ENCODE data around the gene PDE8B. TPM values are rescaled to one million over a fixed set of nuclear protein-coding genes. Genes with fewer than 3 reads are reported as not detected.

Gene PDE8B
- total RNA-seq, 1 experiment from 2014 or later: 1.8 TPM

GRCh38 chr5:77250021-77250420, 39.5 kb downstream of the PDE8B start:
- no peaks in the 10 kb centered on the region for H3K9me2 ChIP-seq (ENCODE audit: insufficient read depth)
- H4K20me1 ChIP-seq (ENCODE audit: insufficient read depth): no peaks in the 10 kb centered on the region
- no peaks in the 10 kb centered on the region for H3K79me2 ChIP-seq (ENCODE audit: low read depth)
- no peaks in the 10 kb centered on the region for H3K9me3 ChIP-seq (ENCODE audit: insufficient read depth, low read depth)
- ChIA-PET CTCF (no interaction called here), POLR2A (ENCODE audit: unreplicated experiment) (no interaction called here)
- H3F3A ChIP-seq (ENCODE audit: insufficient read depth, low read depth): no peaks in the 10 kb centered on the region
- H3K27me3 ChIP-seq (ENCODE audit: insufficient read depth, low read depth): peaks cover 10% of the 10 kb centered on the region; the same call in 1 of the 2 replicates
- no peak overlapping the region for H3K4me2 ChIP-seq
- intact Hi-C loops (cut with micrococcal nuclease; ENCODE audit: unreplicated experiment): no loop called here
- DNase-seq: no peak
- H3K27ac ChIP-seq: no peak overlapping the region
- no peak overlapping the region for H3K4me3 ChIP-seq
- no peak for TF ChIP-seq CTCF (conservative IDR thresholded peaks at IDR 0.05)
- no peaks in the 10 kb centered on the region for H3K4me1 ChIP-seq (replicated peaks; ENCODE audit: insufficient read depth)
- H2AFZ ChIP-seq: no peak overlapping the region
- H3K36me3 ChIP-seq (ENCODE audit: low read depth): no peaks in the 10 kb centered on the region
- BruUV-seq (replicated peaks): no TSS peak

DNA sequence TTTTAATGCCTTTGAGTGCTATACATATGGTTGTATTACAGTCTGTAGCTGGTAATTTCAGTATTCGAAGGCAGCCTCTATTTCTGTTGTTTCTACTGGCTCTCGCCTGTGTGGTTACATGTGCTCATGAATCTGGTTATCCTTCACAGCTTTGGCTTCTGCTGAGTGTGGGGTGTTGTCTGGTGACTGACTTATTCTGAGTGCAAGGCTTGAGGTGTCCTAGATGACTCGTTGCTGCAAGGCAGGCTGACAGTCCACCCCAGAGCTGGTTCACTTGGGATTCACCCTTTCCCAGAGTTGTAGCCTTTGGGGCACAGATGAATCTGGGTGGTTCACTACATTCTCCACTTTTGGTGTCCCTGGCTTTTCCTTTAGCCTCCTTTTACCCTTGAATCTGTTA, 41.4 kb downstream of the PDE8B start:
- Histone ChIP-seq H3K27ac (no peak overlapping the region), H3K79me2 (ENCODE audit: low read depth) (no peaks in the 10 kb centered on the region), H3K9me3 (ENCODE audit: insufficient read depth, low read depth) (no peaks in the 10 kb centered on the region), H3K9me2 (ENCODE audit: insufficient read depth) (no peaks in the 10 kb centered on the region), H4K20me1 (ENCODE audit: insufficient read depth) (no peaks in the 10 kb centered on the region), H3K36me3 (ENCODE audit: low read depth) (no peaks in the 10 kb centered on the region), H3F3A (ENCODE audit: insufficient read depth, low read depth) (no peaks in the 10 kb centered on the region), H3K4me1 (replicated peaks; ENCODE audit: insufficient read depth) (no peaks in the 10 kb centered on the region), H2AFZ (no peak overlapping the region), H3K4me2 (no peak overlapping the region), H3K4me3 (no peak overlapping the region), H3K27me3 (ENCODE audit: insufficient read depth, low read depth) (peaks cover 10% of the 10 kb centered on the region; the same call in 1 of the 2 replicates)
- DNase-seq: no peak
- ChIA-PET CTCF (no interaction called here), POLR2A (ENCODE audit: unreplicated experiment) (no interaction called here)
- intact Hi-C loops (cut with micrococcal nuclease; ENCODE audit: unreplicated experiment): no loop called here
- no peak for TF ChIP-seq CTCF (conservative IDR thresholded peaks at IDR 0.05)
- no peak for TF ChIP-seq EZH2 (IDR thresholded peaks at IDR 0.05; ENCODE audit: low read depth)
- BruUV-seq (replicated peaks): no TSS peak

GRCh38 chr5:77255617-77256016, 45.1 kb downstream of the PDE8B start:
- no peaks in the 10 kb centered on the region for H3F3A ChIP-seq (ENCODE audit: insufficient read depth, low read depth)
- no peak for DNase-seq

More at GRCh38 chr5:77255617-77256016, 45.1 kb downstream of the PDE8B start:
- no peak overlapping the region for H3K27ac ChIP-seq
- CTCF ChIA-PET: no interaction called here
- no peaks in the 10 kb centered on the region for H3K36me3 ChIP-seq (ENCODE audit: low read depth)
- no peaks in the 10 kb centered on the region for H3K4me1 ChIP-seq (replicated peaks; ENCODE audit: insufficient read depth)
- intact Hi-C loops (cut with micrococcal nuclease; ENCODE audit: unreplicated experiment): no loop called here
- no peaks in the 10 kb centered on the region for H3K9me2 ChIP-seq (ENCODE audit: insufficient read depth)
- BruUV-seq (replicated peaks): no TSS peak
- no peak overlapping the region for H3K4me3 ChIP-seq
- H2AFZ ChIP-seq: no peak overlapping the region
- H4K20me1 ChIP-seq (ENCODE audit: insufficient read depth): no peaks in the 10 kb centered on the region
- no peak overlapping the region for H3K4me2 ChIP-seq
- POLR2A ChIA-PET (ENCODE audit: unreplicated experiment): no interaction called here
- peaks cover 10% of the 10 kb centered on the region; the same call in 1 of the 2 replicates for H3K27me3 ChIP-seq (ENCODE audit: insufficient read depth, low read depth)
- TF ChIP-seq CTCF (conservative IDR thresholded peaks at IDR 0.05) (no peak), EZH2 (IDR thresholded peaks at IDR 0.05; ENCODE audit: low read depth) (no peak)
- H3K79me2 ChIP-seq (ENCODE audit: low read depth): no peaks in the 10 kb centered on the region
- no peaks in the 10 kb centered on the region for H3K9me3 ChIP-seq (ENCODE audit: insufficient read depth, low read depth)
